Measurements from ENCODE around the gene MMADHC.

- TF ChIP-seq BRF2 (CRISPR knock-in tag; IDR thresholded peaks at IDR 0.05) (no peak), ZNF639 (CRISPR knock-in tag; conservative IDR thresholded peaks at IDR 0.05) (no peak), CTCF (CRISPR knock-in tag; IDR thresholded peaks at IDR 0.05) (no peak), RFX5 (IDR thresholded peaks at IDR 0.05; ENCODE audit: low read depth, low read length) (no peak), ETV6 (CRISPR knock-in tag; conservative IDR thresholded peaks at IDR 0.05) (no peak), ZXDC (CRISPR knock-in tag; IDR thresholded peaks at IDR 0.05) (no peak), ZNF280D (CRISPR knock-in tag; IDR thresholded peaks at IDR 0.05) (no peak), ATF2 (CRISPR knock-in tag; IDR thresholded peaks at IDR 0.05) (no peak), ZNF777 (CRISPR knock-in tag; IDR thresholded peaks at IDR 0.05) (no peak), ZNF326 (CRISPR knock-in tag; IDR thresholded peaks at IDR 0.05; ENCODE audit: borderline replicate concordance) (no peak)
These were observed 29.3 kb upstream of the MMADHC start for GRCh38 chr2:149616681-149617456.

Measured in HepG2 (cell line).